Sigmoid colon (tissue), 7 donors: ENCODE results near the gene NEK2. TPM values are rescaled to one million over a fixed set of nuclear protein-coding genes. Genes with fewer than 3 reads are reported as not detected.
A peak's percentile ranks its signal among the peaks of the same experiment; 100 is the strongest.

Experiments used
- DNase-seq: peaks from one replicate; pipeline ENCODE4 v3.0.0-alpha.2; 2019
- H3K27ac ChIP-seq, 4 donors: fragments of 200-600 bp; sonication (generic); one replicate each; pipeline ENCODE4 v1.5.1; 2016 to 2019; ENCODE audit warnings: mild to moderate bottlenecking in 1 of 4
- H3K27me3 ChIP-seq, 3 donors: fragments of 200-600 bp; sonication (generic); one replicate each; pipeline ENCODE4 v1.5.1; 2019; ENCODE audit warnings: mild to moderate bottlenecking in 1 of 3
- H3K36me3 ChIP-seq, 4 donors: fragments of 200-600 bp; sonication (generic); one replicate each; pipeline ENCODE4 v1.5.1; 2016 to 2019
- H3K4me1 ChIP-seq, 4 donors: fragments of 200-600 bp; sonication (generic); one replicate each; pipeline ENCODE4 v1.5.1; 2017 to 2019
- H3K4me3 ChIP-seq, 4 donors: fragments of 200-600 bp; sonication (generic); one replicate each; pipeline ENCODE4 v1.5.1; 2017 to 2019; ENCODE audit warnings: mild to moderate bottlenecking in 2 of 4, moderate library complexity in 1 of 4
- H3K9me3 ChIP-seq, 4 donors: fragments of 200-600 bp in 3 of 4; sonication (generic) in 3 of 4; one replicate each; pipeline versions ENCODE4 v1.5.1 to v1.6.1; 2013 to 2019
- EP300 ChIP-seq, 4 donors: sonication (generic); formaldehyde crosslinking; IDR thresholded peaks; one replicate each; pipeline ENCODE4 v1.6.1; 2017; ENCODE audit warnings: antibody characterized with exemption in 4 of 4
- POLR2A ChIP-seq, 2 donors: fragments of 450-650 bp; IDR thresholded peaks; one replicate each; pipeline ENCODE4 v1.6.1; 2016; ENCODE audit warnings: antibody characterized with exemption in 2 of 2, mild to moderate bottlenecking in 2 of 2, moderate library complexity in 2 of 2
- POLR2AphosphoS5 ChIP-seq, 4 donors: sonication (generic); formaldehyde crosslinking; IDR thresholded peaks; one replicate each; pipeline ENCODE4 v1.6.1; 2017; ENCODE audit warnings: antibody characterized with exemption in 4 of 4
- WGBS, 2 donors: extraction: QIAGEN DNeasy Blood & Tissue Kit; methylation state at CpG; one replicate each; pipeline ENCODE4 v1.1.7; 2013; 5-methylcytosine and 5-hydroxymethylcytosine counted together
- intact Hi-C: fragments of 100-400 bp; cut with DNase I; formaldehyde crosslinking; loops from one replicate; pipeline ENCODE4 v1.15.1; 2023
- polyA plus RNA-seq, 3 donors: library from polyadenylated mRNA; stranded (reverse); fragments of 200-250 nt; gene quantifications; one replicate each; pipeline ENCODE4 v1.2.3, GENCODE V29; 2013
- total RNA-seq, 4 donors: library from RNA; depleted of rRNA; stranded (reverse); fragments of >200 nt; gene quantifications; one replicate each; pipeline ENCODE4 v1.1.0, GENCODE V29; 2016
- TF ChIP-seq, protein P1 (sequence below), 4 experiments: fragments of 450-650 bp in 3 of 4; fragments of 200-600 bp in 1 of 4; IDR thresholded peaks; one replicate each; pipeline ENCODE4 v1.5.1; 2016 to 2019; ENCODE audit warnings: antibody characterized with exemption in 4 of 4, mild to moderate bottlenecking in 3 of 4, moderate library complexity in 2 of 4
- donor health status: healthy with polysubstance abuse.
- donor health status: Bipolar disorder and iron deficiency.
- donor health status: healthy.

The NEK2 gene
- total and polyA plus RNA-seq, 7 donors = 0.41 to 11.5 (median 1.9) TPM; not detected in 2

DNA sequence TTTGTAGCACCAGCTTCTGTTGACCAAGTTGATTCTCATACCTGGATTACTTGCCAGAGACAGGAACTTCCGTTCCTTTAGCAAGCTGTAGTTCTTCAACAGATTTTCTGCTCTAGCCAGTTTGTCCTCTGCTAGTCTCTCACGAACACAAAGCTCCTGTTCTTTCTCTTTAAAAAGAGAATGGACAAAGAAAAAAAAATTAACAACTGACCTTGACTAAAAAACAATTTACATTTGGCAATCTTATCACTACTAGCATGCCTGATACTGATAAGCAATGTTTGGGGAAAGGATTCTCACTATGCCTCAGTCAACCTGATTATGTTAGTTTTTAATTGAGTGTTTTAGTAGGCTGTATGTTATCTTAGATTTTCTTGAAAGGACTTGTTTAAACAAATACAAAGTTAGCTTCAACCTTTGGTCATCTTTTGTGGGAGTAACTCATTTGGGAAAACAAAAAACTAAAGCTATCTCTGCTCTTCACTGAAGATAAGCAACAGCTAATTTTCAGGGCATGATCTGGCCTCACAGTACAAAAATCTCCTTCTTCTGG lies 8.3 kb downstream of the NEK2 start:
- TF ChIP-seq POLR2A (IDR thresholded peaks at IDR 0.05) (no peak), EP300 (IDR thresholded peaks at IDR 0.05) (no peak)
- TF ChIP-seq, protein P1, sequence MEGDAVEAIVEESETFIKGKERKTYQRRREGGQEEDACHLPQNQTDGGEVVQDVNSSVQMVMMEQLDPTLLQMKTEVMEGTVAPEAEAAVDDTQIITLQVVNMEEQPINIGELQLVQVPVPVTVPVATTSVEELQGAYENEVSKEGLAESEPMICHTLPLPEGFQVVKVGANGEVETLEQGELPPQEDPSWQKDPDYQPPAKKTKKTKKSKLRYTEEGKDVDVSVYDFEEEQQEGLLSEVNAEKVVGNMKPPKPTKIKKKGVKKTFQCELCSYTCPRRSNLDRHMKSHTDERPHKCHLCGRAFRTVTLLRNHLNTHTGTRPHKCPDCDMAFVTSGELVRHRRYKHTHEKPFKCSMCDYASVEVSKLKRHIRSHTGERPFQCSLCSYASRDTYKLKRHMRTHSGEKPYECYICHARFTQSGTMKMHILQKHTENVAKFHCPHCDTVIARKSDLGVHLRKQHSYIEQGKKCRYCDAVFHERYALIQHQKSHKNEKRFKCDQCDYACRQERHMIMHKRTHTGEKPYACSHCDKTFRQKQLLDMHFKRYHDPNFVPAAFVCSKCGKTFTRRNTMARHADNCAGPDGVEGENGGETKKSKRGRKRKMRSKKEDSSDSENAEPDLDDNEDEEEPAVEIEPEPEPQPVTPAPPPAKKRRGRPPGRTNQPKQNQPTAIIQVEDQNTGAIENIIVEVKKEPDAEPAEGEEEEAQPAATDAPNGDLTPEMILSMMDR (IDR thresholded peaks at IDR 0.05) = no peak

GRCh38 chr1:211660718-211661222 lies 14.7 kb downstream of the NEK2 start:
- DNase-seq = no peak
- no peaks in the 10 kb centered on the region for H3K4me1 ChIP-seq
- intact Hi-C loops = no loop called here
- 94 to 96% methylated on average over 10 of the region's 10 CpGs for WGBS, 2 donors
- no peak overlapping the region for H3K27ac ChIP-seq
- no peaks in the 10 kb centered on the region for H3K9me3 ChIP-seq
- TF ChIP-seq POLR2A (IDR thresholded peaks at IDR 0.05) = no peak
- TF ChIP-seq, protein P1 (IDR thresholded peaks at IDR 0.05) = no peak
- no peak for TF ChIP-seq EP300 (IDR thresholded peaks at IDR 0.05)
- no peak for TF ChIP-seq POLR2AphosphoS5 (IDR thresholded peaks at IDR 0.05)
- H3K27me3 ChIP-seq = no peaks in the 10 kb centered on the region
- no peak overlapping the region for H3K4me3 ChIP-seq
- no peaks in the 10 kb centered on the region for H3K36me3 ChIP-seq

More for the DNA sequence above, 8.3 kb downstream of the NEK2 start:
- no peak overlapping the region for H3K27ac ChIP-seq
- H3K4me3 ChIP-seq = no peak overlapping the region
- no peaks in the 10 kb centered on the region for H3K36me3 ChIP-seq
- no peaks in the 10 kb centered on the region for H3K4me1 ChIP-seq
- no peak for DNase-seq
- WGBS, 2 donors = 77 to 86% methylated on average over 2 of the region's 2 CpGs
- H3K9me3 ChIP-seq = no peaks in the 10 kb centered on the region
- H3K27me3 ChIP-seq = no peaks in the 10 kb centered on the region
- intact Hi-C loops = no loop called here

GRCh38 chr1:211656728-211657127 lies 18.7 kb downstream of the NEK2 start:
- 94 to 96% methylated on average over 4 of the region's 4 CpGs for WGBS, 2 donors
- no peaks in the 10 kb centered on the region for H3K9me3 ChIP-seq
- no peaks in the 10 kb centered on the region for H3K27me3 ChIP-seq
- DNase-seq = no peak
- H3K27ac ChIP-seq = no peak overlapping the region
- no peaks in the 10 kb centered on the region for H3K36me3 ChIP-seq
- H3K4me1 ChIP-seq = peaks cover 0 to 4% (median 0%) of the 10 kb centered on the region in 4 donors
- TF ChIP-seq POLR2A (IDR thresholded peaks at IDR 0.05) (no peak), POLR2AphosphoS5 (IDR thresholded peaks at IDR 0.05) (no peak), EP300 (IDR thresholded peaks at IDR 0.05) (no peak)
- TF ChIP-seq, protein P1 (IDR thresholded peaks at IDR 0.05) = no peak
- H3K4me3 ChIP-seq = no peak overlapping the region
- intact Hi-C loops = loop anchor here (1.0 to 10.0 kb wide), 2 partner anchors 186 to 332 kb away; partner anchors contain the start of gene TRAF5

DNA sequence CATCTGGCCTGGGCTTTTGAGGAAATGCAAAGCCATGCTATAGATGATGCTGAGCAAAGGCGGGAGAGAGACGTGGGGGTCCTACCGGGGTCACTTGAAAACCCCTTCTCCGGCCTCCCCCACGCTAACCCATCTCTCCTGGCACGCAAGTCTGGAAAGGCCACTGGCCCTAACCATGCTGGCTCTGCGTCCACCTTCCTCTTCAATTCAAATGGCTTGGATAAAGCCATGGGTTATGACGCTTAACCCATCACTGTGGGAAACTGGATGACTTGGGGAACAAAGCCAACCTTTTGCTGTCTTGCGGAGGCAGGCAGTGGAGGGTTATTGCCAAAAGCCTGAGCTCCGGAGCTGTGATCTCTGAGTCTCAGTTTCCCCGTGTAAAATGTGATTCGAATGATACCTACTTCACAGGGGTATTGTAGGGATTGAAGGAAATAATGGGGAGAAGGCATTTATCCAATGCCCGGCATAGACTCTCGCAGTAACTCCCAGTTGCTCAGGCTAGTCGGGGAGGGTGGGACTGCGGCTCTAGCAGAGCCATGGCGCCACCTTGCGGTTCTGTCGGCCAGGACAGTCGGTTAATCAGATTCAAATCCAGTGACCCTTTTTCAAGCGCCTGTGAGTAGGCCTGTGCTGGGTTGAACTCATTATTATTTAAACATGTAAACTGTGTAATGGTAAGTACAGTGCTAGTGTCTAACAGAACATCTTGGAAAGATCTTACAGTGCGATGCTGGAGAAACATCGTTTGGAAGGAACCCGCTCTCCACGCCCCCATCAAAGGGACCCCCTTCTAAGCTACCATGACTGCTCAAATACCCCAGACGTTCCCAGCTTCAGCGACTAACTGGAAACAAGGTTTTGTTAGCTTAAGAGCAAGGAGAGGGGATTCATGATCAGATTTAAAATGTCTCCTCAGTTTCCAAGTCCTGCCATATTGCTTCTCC lies 20.3 kb downstream of the NEK2 start:
- Histone ChIP-seq H3K4me3 (peak overlapping the region in 1 of 4 donors; percentile 4), H3K9me3 (no peaks in the 10 kb centered on the region), H3K27ac (no peak overlapping the region), H3K4me1 (peaks cover 0 to 4% (median 0%) of the 10 kb centered on the region in 4 donors), H3K27me3 (no peaks in the 10 kb centered on the region), H3K36me3 (no peaks in the 10 kb centered on the region)
- no peak for TF ChIP-seq POLR2A (IDR thresholded peaks at IDR 0.05)
- TF ChIP-seq, protein P1 (IDR thresholded peaks at IDR 0.05) = peak; percentile 87 to 92 (median 88)
- 46 to 49% methylated on average over 27 of the region's 27 CpGs for WGBS, 2 donors
- peak; percentile 94 for DNase-seq
- intact Hi-C loops = loop anchor here (1.0 to 10.0 kb wide), 3 partner anchors 76 to 330 kb away; partner anchors contain the start of genes SLC30A1 and TRAF5
